HAP-1 (cell line): ENCODE results near the gene PTBP2.

ENCODE experiments used
- DNase-seq, 2 experiments: peaks; one replicate each; pipeline ENCODE4 v3.0.0-alpha.2; 2016 to 2020; ENCODE audit warnings: low spot score in 2 of 2
- H3K27me3 ChIP-seq: fragments of 250-450 bp; sonication (Bioruptor Pico); 2 replicates; pipeline ENCODE4 v1.5.1; 2020; ENCODE audit warnings: low read depth, mild to moderate bottlenecking, moderate library complexity
- H3K36me3 ChIP-seq: fragments of 250-450 bp; sonication (Bioruptor Pico); replicated peaks from 2 replicates; pipeline ENCODE4 v1.5.1; 2020; ENCODE audit warnings: mild to moderate bottlenecking
- H3K4me1 ChIP-seq: fragments of 250-450 bp; sonication (Bioruptor Pico); 2 replicates; pipeline ENCODE4 v1.5.1; 2020; ENCODE audit warnings: mild to moderate bottlenecking
- H3K4me3 ChIP-seq: fragments of 250-450 bp; sonication (Bioruptor Pico); 2 replicates; pipeline ENCODE4 v1.5.1; 2020; ENCODE audit warnings: mild to moderate bottlenecking, moderate library complexity
- H3K9me3 ChIP-seq: fragments of 250-450 bp; sonication (Bioruptor Pico); 2 replicates; pipeline ENCODE4 v1.5.1; 2020; ENCODE audit warnings: mild to moderate bottlenecking, moderate library complexity
- in situ Hi-C: fragments of 300-500 bp; cut with MboI; formaldehyde crosslinking; loops from 3 replicates; pipeline ENCODE4 v1.14.3; 2020; ENCODE audit warnings: low sequenced_read_pairs, inconsistent platforms, mixed read lengths

The PTBP2 gene

DNA sequence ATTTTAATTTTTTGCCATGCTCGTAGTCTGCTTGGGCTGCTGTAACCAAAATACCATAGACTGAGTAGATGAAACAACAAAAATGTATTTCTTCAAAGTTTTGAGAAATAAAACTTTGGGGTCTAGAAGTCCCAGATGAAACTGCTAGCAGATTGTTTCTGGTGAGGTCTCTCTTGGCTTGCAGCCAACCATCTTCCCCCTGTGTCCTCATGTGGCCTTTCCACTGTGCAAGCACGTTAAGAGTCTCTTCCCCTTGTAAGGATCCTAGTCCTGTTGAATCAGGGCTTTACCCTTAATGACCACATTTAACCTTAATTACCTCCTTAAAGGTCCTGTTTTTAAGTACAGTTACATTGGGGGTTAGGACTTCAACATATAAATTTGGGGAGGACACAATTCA lies 86.6 kb downstream of the PTBP2 start:
- H3K27me3 ChIP-seq = no peaks in the 10 kb centered on the region
- in situ Hi-C loops = no loop called here
- no peak overlapping the region for H3K4me3 ChIP-seq
- H3K4me1 ChIP-seq = 0 out of 2 replicates have a peak, but pooled peaks cover 3% of the 10 kb centered on the region
- DNase-seq = peak in 1 of 2 experiments; percentile 47
- peaks cover 35% of the 10 kb centered on the region for H3K36me3 ChIP-seq
- H3K9me3 ChIP-seq = no peaks in the 10 kb centered on the region

DNA sequence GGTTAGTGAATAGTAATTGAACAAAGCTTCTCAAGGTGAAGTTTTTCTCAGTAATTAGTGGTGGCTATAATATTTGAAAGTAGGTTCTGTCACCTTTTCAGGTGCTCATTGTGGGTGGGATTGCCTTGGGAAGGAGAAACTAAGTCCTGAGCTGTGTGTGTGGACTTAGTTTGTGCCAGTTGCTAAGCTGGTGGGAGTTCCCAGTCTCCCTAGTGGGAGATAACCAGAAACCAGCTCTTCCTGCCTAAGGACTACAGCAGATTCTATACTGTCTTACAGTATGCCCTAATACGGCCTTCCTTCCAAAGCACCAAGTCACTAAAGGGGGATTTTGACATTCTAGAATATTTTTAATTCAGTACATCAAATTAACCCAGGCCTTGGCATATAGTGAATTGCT lies 94.3 kb downstream of the PTBP2 start:
- H3K36me3 ChIP-seq = peaks cover 31% of the 10 kb centered on the region

DNA sequence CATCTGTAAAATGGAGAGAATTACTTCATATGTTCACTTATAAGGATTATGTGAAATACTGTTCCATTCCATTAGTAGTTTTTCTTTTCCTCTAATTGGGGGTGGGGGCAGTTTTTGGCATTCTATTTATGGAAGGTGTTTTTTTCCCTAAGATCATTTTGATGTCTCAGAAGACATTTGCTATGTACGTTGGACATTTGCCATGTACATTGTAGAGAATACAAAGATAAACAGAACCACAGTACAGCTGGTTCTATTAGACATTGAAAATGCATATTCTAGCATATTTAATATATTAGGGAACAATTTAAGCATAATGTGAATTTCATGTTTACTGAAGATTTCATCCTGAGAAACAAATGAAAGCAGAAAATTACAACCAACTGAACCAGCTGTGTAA lies 98.5 kb downstream of the PTBP2 start:
- in situ Hi-C loops = no loop called here
- Histone ChIP-seq H3K36me3 (peaks cover 8% of the 10 kb centered on the region), H3K4me1 (no peaks in the 10 kb centered on the region; the same call in 1 of the 2 replicates), H3K4me3 (no peak overlapping the region), H3K27me3 (no peaks in the 10 kb centered on the region), H3K9me3 (no peaks in the 10 kb centered on the region)
- no peak for DNase-seq

More for the DNA sequence above, 94.3 kb downstream of the PTBP2 start:
- DNase-seq = no peak
- Histone ChIP-seq H3K4me1 (peaks cover 8% of the 10 kb centered on the region), H3K4me3 (no peak overlapping the region), H3K9me3 (no peaks in the 10 kb centered on the region), H3K27me3 (no peaks in the 10 kb centered on the region)
- in situ Hi-C loops = no loop called here

DNA sequence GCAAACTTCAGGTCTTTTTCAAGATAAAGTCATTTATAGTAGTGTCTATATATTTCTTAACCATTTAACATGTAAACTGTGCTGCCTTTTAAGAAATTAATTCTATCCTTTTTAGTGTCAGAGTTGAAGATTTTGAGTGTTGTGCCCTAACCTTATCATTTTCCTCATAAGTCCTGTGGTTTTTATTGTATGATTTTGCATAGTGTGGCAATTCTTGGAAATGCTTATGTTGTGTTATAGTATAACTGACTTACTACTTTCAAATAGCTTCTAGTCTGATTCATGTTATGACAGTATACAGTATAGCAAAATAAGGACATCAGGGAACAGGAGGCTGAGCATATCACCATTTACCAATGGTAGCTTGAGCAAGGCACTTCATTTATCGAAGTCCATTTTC lies 99.1 kb downstream of the PTBP2 start:
- no peak for DNase-seq
- Histone ChIP-seq H3K27me3 (no peaks in the 10 kb centered on the region), H3K9me3 (no peaks in the 10 kb centered on the region), H3K4me1 (no peaks in the 10 kb centered on the region), H3K36me3 (peaks cover 5% of the 10 kb centered on the region), H3K4me3 (no peak overlapping the region)
- in situ Hi-C loops = no loop called here

DNA sequence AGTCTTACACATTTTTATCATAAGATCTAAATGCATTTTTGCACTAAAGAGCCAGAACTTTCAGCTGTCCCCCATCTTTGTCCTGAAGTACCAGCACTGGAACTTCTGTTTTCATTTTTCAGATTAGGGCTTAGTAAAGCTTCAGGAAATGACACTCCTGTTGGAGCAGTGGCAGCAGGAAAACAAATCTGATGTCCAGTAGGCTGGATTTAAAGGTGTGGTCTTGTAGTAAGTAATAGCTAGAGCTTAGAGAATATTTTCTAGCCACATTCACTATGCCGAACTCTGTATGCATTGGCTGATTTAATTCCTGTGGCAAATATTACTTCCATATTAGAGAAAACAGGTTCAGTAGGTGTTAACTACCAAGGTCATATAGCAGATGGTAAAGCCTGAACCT lies 103.6 kb downstream of the PTBP2 start:
- no peak for DNase-seq
- no peak overlapping the region for H3K4me3 ChIP-seq
- H3K4me1 ChIP-seq = peaks cover 3% of the 10 kb centered on the region; the same call in 1 of the 2 replicates
- in situ Hi-C loops = no loop called here
- H3K9me3 ChIP-seq = no peaks in the 10 kb centered on the region
- 0 out of 2 replicates have a peak, but pooled peaks cover 3% of the 10 kb centered on the region for H3K36me3 ChIP-seq
- no peaks in the 10 kb centered on the region for H3K27me3 ChIP-seq

DNA sequence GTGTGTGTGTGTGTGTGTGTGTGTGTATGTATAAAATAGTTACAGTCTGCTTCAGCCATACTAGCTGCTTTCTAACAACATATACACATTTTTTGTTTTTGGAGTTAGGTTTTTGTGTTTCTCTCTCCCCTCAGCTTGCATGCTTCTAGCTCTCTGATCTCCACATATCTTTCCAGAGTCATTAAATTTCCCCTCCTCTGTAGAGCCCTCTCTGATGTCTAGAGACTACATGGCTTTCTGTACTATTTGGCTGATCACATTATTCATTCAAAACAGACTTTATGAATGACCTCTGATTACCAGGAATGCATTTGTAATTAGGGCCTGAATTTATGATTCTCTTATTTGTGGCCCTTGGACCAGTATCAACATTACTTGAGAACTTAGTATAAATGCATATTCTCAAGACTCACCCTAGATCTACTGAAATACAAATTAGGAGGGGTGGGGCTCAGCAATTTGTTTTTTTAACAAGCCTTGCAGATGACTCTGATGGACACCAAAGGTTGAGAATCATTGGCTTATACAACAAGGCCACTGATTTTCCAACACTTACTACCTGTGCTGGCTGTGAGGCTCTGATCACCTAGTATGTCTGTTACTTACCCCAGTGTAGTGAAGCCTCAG lies 104.5 kb downstream of the PTBP2 start:
- Histone ChIP-seq H3K4me1 (peaks cover 3% of the 10 kb centered on the region; the same call in 1 of the 2 replicates), H3K27me3 (no peaks in the 10 kb centered on the region), H3K36me3 (0 out of 2 replicates have a peak, but pooled peaks cover 3% of the 10 kb centered on the region), H3K4me3 (no peak overlapping the region), H3K9me3 (no peaks in the 10 kb centered on the region)
- DNase-seq = no peak
- in situ Hi-C loops = no loop called here

DNA sequence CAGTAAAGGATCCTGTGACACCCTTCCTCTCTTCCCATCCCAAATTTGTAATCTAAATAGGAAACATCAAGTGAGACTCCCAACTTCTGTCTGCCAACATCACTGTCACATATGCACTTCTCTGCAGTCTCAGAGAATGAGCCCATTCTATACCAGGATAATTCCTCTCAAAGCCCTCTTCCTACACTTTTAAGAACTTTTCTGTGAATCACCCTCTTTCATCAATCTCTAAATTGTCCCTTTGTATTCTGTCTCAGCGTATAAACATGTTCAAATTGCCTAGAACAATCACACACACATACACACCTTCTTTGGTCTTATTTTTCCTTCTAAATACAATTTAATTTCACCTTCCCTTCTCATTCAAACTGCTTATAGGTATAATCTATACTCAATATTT lies 111.8 kb downstream of the PTBP2 start:
- no peak for DNase-seq
- H3K27me3 ChIP-seq = no peaks in the 10 kb centered on the region
- in situ Hi-C loops = no loop called here

DNA sequence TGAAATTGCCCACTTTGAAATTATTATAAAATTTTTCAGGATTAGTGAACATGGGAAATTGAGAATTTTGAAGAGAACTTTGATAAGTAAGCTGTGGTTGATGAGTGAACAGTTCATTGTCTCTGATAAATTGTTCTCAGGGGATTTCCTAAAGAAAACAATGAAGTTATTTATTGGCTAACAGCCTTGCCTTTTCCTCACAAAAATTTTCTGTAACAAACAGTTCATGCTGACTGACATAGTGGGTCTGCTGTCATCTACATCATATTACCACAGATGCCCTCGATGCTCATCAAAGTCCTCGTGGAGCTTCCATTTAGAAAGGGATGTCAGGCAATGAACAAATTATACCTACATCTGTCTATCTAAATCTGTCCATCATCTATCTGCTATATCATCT lies 113.4 kb downstream of the PTBP2 start:
- in situ Hi-C loops = no loop called here
- no peaks in the 10 kb centered on the region for H3K9me3 ChIP-seq
- no peaks in the 10 kb centered on the region for H3K27me3 ChIP-seq
- H3K4me3 ChIP-seq = no peak overlapping the region
- no peak for DNase-seq
- H3K4me1 ChIP-seq = no peaks in the 10 kb centered on the region
- H3K36me3 ChIP-seq = no peaks in the 10 kb centered on the region

More for the DNA sequence above, 111.8 kb downstream of the PTBP2 start:
- Histone ChIP-seq H3K9me3 (no peaks in the 10 kb centered on the region), H3K36me3 (no peaks in the 10 kb centered on the region), H3K4me1 (peaks cover 3% of the 10 kb centered on the region; the same call in 1 of the 2 replicates), H3K4me3 (no peak overlapping the region)

DNA sequence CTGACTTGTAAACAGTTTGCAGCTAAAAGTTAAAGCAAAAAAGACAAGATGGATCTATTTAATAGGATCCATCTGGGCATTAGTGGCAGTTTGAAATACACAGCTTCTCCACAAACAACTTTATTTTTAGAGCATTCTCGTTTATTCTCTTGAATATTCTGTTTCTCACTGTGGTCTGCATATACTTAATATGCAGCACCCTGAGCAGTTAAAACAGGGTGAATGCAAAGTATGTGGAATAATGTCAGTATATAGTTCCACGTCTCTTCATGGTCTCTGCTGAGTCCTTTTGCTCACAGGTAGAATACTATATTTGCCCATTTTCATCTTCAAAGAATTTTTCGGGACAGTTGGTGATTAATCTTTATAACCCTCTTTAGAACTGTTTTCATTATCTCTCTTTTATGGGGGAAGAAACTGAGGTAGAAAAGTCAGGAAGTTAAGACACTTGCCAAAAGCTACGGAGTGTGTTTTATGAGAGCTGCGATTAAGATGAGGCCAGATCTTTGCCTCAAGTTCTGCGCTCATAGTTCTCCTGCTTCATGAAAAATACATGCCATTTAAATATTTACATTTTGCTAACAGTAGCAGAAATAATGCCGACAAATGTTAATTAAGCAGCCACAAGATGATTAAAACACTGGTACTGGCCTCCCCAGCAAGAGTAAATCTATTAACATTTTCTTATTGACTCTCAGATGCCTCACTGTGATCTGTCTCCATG lies 115.6 kb downstream of the PTBP2 start:
- no peak overlapping the region for H3K4me3 ChIP-seq
- no peak for DNase-seq
- H3K4me1 ChIP-seq = no peaks in the 10 kb centered on the region
- in situ Hi-C loops = no loop called here
- H3K27me3 ChIP-seq = no peaks in the 10 kb centered on the region
- no peaks in the 10 kb centered on the region for H3K9me3 ChIP-seq
- H3K36me3 ChIP-seq = no peaks in the 10 kb centered on the region

DNA sequence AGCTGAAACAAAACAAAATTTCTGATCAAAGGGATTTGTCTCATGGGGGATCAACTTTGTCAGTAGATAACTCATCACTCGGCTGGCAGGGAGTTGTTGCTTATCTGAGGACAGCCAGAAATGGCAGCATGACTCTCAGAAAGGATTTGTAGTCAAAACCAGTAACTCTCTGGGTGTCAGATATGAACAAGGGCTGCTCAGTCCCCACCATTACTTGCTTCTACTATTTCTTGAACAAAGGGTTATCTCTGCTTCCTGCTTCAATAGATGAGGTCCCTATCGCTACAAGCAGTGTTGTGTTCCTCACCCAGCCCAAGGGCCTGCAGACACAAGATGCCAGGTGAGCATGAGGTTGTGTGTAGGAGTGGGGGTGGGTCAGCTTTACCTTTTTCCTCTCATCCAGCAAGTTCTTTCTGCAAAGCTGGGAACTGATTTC lies 116.2 kb downstream of the PTBP2 start:
- Histone ChIP-seq H3K9me3 (no peaks in the 10 kb centered on the region), H3K27me3 (no peaks in the 10 kb centered on the region), H3K36me3 (no peaks in the 10 kb centered on the region), H3K4me3 (no peak overlapping the region), H3K4me1 (no peaks in the 10 kb centered on the region)
- in situ Hi-C loops = no loop called here
- DNase-seq = no peak

DNA sequence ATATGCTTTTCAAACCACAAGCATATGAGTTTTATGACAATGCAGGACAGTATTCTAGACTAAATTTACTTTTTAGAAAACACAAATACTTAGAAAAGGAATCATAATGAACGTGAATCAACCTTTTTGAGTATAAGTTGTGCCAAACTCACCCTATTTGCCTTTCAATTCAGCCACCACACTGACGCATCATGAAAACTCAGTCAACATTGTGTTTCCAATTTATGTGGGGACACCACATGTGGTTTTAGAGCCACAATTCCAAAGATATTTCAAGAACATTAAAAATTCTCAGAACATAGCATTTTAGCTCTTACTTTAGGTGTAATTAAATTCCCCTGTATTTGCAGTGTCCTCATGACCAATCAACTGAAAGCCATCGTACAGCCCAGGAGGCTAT lies 118.8 kb downstream of the PTBP2 start:
- in situ Hi-C loops = no loop called here
- H3K4me1 ChIP-seq = no peaks in the 10 kb centered on the region

DNA sequence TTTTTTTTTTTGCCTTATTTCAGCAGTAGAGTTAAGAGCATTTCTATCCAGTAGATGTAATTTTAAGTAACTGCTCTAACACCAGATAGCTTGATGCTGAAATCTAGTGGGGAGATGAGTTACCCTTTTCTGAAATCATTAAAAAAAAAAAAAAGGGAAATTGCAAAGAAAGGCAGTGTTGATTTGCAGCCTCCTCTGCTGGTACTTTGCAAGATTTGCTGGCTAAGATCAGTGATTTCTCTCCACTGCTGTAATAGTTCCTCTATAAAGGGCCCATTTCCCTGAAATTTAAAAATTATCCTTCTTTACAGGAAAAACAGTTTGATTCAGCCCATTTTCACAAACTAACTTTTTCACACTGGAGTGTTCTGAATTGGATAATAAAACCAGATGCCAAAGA lies 120.6 kb downstream of the PTBP2 start:
- in situ Hi-C loops = no loop called here
- DNase-seq = no peak
- Histone ChIP-seq H3K36me3 (no peaks in the 10 kb centered on the region), H3K27me3 (no peaks in the 10 kb centered on the region), H3K9me3 (no peaks in the 10 kb centered on the region), H3K4me3 (no peak overlapping the region), H3K4me1 (no peaks in the 10 kb centered on the region)

More for the DNA sequence above, 118.8 kb downstream of the PTBP2 start:
- no peaks in the 10 kb centered on the region for H3K36me3 ChIP-seq
- no peak overlapping the region for H3K4me3 ChIP-seq
- DNase-seq = no peak
- no peaks in the 10 kb centered on the region for H3K9me3 ChIP-seq
- H3K27me3 ChIP-seq = no peaks in the 10 kb centered on the region

DNA sequence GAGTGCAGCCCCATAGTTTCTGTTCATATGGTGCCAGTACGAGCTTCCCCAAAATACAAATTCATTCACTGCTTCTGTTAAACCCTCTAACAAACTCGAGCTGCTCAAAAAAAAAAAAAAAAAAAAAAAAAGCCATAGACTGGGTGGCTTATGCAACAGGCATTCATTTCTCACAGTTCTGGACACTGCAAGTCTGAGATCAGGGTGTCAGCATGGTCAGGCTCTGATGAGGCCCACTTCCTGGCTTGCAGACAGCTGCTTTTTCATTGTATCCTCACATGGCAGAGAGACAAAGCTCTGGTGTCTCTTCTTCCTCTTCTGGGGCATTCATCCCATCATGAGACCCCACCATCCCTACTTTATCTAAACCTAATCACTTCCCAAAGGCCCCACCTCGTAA lies 121.6 kb downstream of the PTBP2 start:
- DNase-seq = no peak
- in situ Hi-C loops = no loop called here
- Histone ChIP-seq H3K4me3 (no peak overlapping the region), H3K9me3 (no peaks in the 10 kb centered on the region), H3K27me3 (no peaks in the 10 kb centered on the region), H3K36me3 (no peaks in the 10 kb centered on the region), H3K4me1 (no peaks in the 10 kb centered on the region)

DNA sequence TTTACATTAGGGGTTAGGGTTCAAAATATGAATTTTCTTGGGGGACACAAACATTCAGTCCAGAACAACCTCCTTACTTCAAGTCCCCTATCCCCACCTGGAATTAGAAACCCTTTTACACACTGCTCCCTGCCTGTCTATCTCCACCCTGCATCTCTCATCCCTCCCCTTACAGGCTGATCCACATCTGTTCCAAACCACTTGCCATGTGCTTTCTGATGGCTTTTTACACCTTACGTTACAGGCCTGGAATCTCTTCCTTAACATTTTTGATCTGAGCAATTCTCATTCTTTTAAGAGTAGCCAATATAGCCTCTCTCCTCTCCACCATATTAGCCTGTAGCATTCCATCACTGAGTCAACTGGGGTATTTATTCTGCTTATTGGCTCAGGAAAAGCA lies 122.0 kb downstream of the PTBP2 start:
- in situ Hi-C loops = no loop called here
- no peak for DNase-seq
- Histone ChIP-seq H3K9me3 (no peaks in the 10 kb centered on the region), H3K4me3 (no peak overlapping the region), H3K4me1 (no peaks in the 10 kb centered on the region), H3K36me3 (no peaks in the 10 kb centered on the region), H3K27me3 (no peaks in the 10 kb centered on the region)
